ENCODE results near the gene CDC27. TPM values are rescaled to one million over a fixed set of nuclear protein-coding genes. Genes with fewer than 3 reads are reported as not detected.

Gene CDC27
- total and polyA plus RNA-seq, 2 donors (not counting 1 experiment from before 2014, with no cell fraction given), result 20.5 to 90.7 TPM

GRCh38 chr17:47204722-47205418, 15.8 kb upstream of the CDC27 start:
- Histone ChIP-seq H3K27me3 (replicated peaks in 1 of 4; ENCODE audit: control extremely low read depth in 1 of 4, control insufficient read depth in 3 of 4, insufficient read depth in 4 of 4, low read length in 3 of 4) (no peaks in the 10 kb centered on the region), H3K27ac (ENCODE audit: low read length in 2 of 2) (peak overlapping the region; percentile 96 to 97), H4K20me1 (ENCODE audit: control insufficient read depth, insufficient read depth, low read length, poor library complexity, severe bottlenecking) (no peaks in the 10 kb centered on the region), H2AFZ (ENCODE audit: insufficient read depth, low read depth, low read length, poor library complexity, severe bottlenecking) (peak overlapping the region; percentile 73), H3K79me2 (ENCODE audit: control insufficient read depth, insufficient read depth, low read length) (no peaks in the 10 kb centered on the region), H3K4me3 (ENCODE audit: control extremely low read depth in 1 of 5, extremely low read depth in 1 of 5, insufficient read depth in 1 of 5, low read depth in 2 of 5, low read length in 4 of 5) (peak overlapping the region; percentile 30 to 56 (median 45)), H3K4me2 (replicated peaks; ENCODE audit: low read depth, low read length, poor library complexity, severe bottlenecking) (peak overlapping the region; percentile 74), H3K9me3 (ENCODE audit: control extremely low read depth in 1 of 3, control insufficient read depth in 2 of 3, insufficient read depth in 1 of 3, low read length in 2 of 3) (no peaks in the 10 kb centered on the region), H3K9ac (ENCODE audit: low read length) (peak overlapping the region; percentile 66), H3K36me3 (replicated peaks in 1 of 2; ENCODE audit: control extremely low read depth in 1 of 2, control insufficient read depth in 1 of 2, extremely low read depth in 1 of 2, insufficient read depth in 2 of 2, low read length in 1 of 2) (no peaks in the 10 kb centered on the region), H3K4me1 (ENCODE audit: control insufficient read depth in 2 of 2, insufficient read depth in 2 of 2, low read length in 2 of 2) (peaks cover 73 to 81% of the 10 kb centered on the region in 2 donors)
- TF ChIP-seq CTCF (IDR thresholded peaks at IDR 0.05) (no peak), EZH2 (IDR thresholded peaks at IDR 0.05; ENCODE audit: borderline replicate concordance, insufficient read depth, low read depth, low read length, poor library complexity, severe bottlenecking) (no peak)
- CTCF ChIA-PET, result interaction anchor here (1.1 to 6.3 kb wide), 6 partner anchors 14 to 109 kb away, joined by 3 to 37 read pairs (median 4); partner anchors contain the start of gene CDC27
- Mint-ChIP-seq H3K27me3 (no peaks in the 10 kb centered on the region), H3K27ac (peak overlapping the region; percentile 99), H3K4me1 (peaks cover 79% of the 10 kb centered on the region), H3K9me3 (ENCODE audit: insufficient read depth) (no peaks in the 10 kb centered on the region), H3K4me3 (peak overlapping the region; percentile 87)
- ATAC-seq (ENCODE audit: low read depth) (peak; percentile 73), DNase-seq (peak; percentile 81)
- POLR2A ChIA-PET, result interaction anchor here (0.6 to 1.6 kb wide), 5 partner anchors 12 to 119 kb away, joined by 3 to 8 read pairs (median 6); partner anchors contain the start of genes CDC27 and EFCAB13
- 8% methylated on average over 5 of the region's 6 CpGs for WGBS (ENCODE audit: insufficient coverage)
- intact Hi-C loops (cut with micrococcal nuclease), result loop anchor here (1.0 kb wide), 3 partner anchors 16 to 119 kb away; partner anchors contain the start of gene CDC27

Data from B cell (primary cell).